ENCODE data around the gene RIPK1.

GRCh38 chr6:3052481-3053230 is 15.6 kb upstream of the RIPK1 start:
- TF ChIP-seq CTCF (conservative IDR thresholded peaks at IDR 0.05): no peak
- TF ChIP-seq ZFX (IDR thresholded peaks at IDR 0.05): no peak

All from C4-2B (cell line).